Tongue (tissue), 2 donors: Measurements from ENCODE around the gene CXCL10. TPM values are rescaled to one million over a fixed set of nuclear protein-coding genes. Genes with fewer than 3 reads are reported as not detected.
A peak's percentile ranks its signal among the peaks of the same experiment; 100 is the strongest.
"Not testable (repeated sequence)": the region's sequence is repeated elsewhere in the genome, so short reads cannot be mapped to it uniquely, and the experiment has no call there.

Source experiments
- DNase-seq: peaks from one replicate; pipeline ENCODE4 v3.0.0-alpha.2; 2015
- total RNA-seq: library from RNA; depleted of rRNA; stranded (reverse); fragments of >200 nt; gene quantifications from one replicate; pipeline ENCODE4 v1.2.3, GENCODE V29; 2014

CXCL10 gene
- total RNA-seq: not detected

DNA sequence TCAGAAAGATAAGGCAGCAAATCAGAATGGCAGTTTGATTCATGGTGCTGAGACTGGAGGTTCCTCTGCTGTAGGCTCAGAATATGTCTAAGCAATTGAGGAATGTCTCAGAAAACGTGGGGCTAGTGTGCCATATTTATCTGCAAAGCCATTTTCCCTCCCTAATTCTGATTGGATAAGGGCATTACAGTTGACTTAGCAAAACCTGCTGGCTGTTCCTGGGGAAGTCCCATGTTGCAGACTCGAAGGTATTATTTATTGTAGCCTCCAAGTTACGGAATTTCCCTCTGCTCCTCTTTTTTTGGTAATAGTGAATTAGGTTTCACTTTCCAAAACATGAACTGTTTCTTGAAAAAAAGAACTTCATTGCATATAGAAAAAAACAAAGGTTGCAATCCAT, at the start of gene CXCL10:
TSS of gene CXCL10 (minus strand) at position 109 of the 400 bp plus-strand sequence. CDS start at position 43, 66 bp downstream.
- no peak for DNase-seq

DNA sequence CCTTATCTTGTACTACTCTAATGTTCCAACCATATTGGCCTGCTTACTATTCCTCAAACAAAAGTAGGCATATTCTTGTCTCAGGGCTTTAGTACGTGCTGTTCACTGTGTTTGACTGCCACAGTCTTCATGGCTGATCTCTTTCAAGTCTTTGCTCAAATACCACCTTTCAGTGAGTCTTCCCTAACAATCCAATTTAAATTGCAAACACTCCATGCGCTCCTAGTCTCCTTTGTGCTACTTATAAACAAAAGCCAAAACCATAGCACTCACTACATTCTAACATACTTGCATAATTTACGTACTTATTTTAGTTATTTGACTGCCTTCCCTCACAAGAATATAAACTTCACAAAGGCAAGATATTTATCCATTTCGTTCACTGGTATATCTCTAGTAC, 49.5 kb upstream of the CXCL10 start:
- no peak for DNase-seq

DNA sequence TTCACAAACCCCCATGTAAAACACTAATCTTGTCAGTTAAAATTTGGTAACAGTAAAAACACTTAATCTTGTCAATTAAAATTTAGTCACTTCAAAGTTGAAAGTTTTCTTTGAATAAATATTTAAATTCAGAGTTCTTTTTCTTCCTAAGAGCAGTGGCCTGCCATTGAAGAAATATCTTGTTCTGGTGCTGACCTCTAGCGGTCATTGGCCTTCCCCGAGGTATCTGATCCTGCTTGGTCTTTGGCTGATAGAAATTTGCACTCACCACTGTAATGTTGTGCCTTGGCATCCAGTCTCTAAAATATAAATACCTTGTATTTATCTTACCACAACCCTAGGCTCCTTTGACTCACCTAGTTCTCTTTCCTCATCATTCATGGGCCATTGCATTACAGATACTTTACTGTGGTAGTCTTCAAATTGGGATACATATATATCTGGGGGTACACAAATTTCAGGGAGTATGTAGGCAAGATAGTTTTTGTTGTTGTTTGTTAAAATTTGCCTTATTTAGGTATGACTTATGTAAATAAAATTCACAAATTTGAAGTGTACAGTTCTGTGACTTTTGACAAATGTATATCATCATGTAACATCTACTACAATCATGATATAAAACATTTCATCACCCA, 44.5 kb upstream of the CXCL10 start:
- peak; percentile 90 for DNase-seq

DNA sequence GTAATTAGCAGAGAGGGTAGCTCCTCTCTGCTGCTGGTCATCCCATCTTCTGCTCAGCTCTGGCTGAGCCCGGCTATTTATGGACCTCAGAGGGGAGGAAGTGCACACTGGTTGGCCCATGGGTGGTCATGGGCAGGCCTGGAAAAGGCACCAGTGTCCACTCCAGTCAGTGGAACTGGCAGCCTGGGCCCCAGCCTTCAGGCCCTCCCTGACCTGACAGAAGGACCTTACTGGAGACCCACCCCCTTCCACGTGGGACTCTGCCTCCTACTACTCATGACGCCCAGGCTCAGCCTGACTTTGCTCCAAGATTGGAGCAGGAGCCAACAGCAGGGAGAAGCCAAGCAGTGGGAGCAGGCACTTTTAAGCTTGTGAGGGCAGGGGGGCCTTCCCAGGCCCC, 43.2 kb upstream of the CXCL10 start:
- no peak for DNase-seq

DNA sequence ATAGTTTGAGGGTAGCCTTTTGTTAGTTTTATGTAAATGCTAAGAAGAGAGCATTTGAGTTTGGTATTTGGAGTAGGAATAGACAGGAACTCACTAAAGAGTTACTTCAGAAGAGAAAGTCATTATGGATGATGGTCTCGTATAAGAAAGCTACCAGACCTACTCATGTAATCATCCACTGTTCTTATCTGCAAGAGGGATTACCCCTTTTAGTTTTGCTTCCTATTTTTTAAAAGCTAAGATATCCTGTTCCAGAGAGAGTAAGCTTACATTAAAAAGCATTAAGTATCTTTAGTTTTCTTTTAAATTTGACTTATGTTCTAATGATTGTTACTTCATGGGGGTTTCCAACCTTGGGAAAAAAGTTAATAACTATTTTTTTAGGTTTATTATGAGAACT, 38.7 kb upstream of the CXCL10 start:
- DNase-seq: no peak

DNA sequence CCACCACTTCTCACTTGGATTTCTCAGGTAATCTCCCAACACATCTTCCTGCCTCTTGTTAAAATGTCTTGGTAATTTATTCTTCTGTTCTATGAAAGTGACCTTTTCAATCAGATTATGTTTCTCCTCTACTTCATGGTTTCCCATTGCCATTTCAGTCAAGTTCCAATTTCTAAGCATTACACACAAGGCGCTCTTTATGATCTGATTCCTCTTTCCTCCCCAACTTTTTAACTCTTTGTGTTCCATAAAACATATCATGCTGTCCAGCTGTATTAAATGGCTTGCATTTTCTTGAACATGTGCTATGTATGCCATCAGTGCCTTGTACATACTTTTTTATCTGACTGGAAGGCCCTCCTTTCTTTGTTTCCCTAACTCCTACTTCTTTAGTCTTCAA, 38.1 kb upstream of the CXCL10 start:
- no peak for DNase-seq

DNA sequence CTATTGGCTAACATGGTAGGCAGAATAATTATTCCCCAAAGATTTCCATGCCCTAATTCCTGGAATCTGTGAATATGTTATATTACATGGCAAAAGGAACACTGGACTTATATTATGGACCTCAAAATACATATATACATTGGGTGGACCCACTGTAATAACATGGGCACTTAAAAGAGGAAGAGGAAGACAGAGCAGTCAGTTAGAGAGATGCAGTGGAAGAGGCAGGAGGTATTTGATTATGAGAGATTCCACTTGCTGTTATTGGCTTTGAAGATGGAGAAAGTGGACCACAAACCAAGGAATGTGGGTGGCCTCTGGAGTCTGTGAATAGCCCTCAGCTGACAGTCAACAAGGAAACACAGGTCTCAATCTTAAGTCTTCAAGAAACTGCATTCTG, 37.2 kb upstream of the CXCL10 start:
- no peak for DNase-seq

DNA sequence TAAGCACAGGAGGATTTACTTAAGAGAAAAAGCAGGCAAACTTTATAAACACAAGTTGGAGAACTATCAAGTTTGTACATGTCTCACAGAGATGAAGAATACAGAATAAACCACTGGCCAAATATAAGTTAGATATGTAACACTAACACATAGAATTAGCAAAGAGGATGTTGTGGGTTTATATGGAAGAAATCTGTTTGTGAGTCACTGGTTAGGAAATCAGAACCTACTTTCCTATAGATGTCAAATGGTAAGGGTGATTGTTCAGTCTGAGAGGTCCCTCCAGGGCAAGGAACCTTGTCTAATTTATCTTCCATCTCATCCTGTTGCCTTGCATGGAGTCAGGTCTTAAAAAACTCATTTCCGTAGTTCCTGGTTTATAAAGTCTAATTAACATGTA, 36.5 kb upstream of the CXCL10 start:
- DNase-seq: no peak

DNA sequence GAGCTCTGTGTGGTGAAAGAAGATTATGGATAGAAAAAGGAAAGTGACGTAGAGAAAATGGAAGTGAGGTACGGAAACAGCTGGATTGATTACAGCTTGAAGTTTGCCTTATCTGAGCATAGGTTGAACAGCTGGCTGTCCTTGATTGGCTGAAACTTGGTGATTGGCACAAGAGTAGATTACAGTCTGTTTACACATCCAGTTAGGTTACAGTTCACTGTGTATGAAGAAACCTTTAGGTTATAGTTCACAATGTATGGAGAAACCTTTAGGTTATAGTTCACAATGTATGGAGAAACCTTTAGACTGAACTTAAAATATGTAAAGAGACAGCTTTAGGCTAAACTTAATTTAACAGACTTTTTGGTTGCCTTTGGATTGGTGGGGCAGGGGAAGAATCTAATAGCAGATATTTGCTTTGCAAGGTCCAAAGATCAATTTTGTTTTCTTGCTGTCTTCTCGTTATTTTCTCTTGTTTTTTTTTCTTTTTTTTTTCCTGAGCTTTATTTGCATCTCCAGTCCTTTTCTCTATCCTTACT, 35.7 kb upstream of the CXCL10 start:
- no peak for DNase-seq

DNA sequence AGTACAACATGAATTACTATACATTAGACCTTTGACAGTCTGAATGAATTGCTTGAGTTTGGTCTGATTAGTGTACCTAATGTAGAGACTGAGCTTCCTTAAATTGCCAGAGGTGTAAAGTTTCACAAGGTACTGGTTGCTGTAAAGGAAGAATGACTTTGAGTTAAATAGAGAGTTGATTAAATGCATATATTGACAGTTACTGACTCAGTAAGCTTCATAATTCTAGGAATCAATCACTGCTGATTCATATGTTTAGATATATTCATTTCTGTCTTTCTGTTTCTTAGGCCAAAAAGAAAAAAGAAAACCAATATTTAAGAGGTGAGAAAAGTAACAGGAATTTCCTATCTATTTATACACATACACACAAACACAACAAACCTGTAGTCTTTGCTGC, 35.0 kb upstream of the CXCL10 start:
- no peak for DNase-seq

DNA sequence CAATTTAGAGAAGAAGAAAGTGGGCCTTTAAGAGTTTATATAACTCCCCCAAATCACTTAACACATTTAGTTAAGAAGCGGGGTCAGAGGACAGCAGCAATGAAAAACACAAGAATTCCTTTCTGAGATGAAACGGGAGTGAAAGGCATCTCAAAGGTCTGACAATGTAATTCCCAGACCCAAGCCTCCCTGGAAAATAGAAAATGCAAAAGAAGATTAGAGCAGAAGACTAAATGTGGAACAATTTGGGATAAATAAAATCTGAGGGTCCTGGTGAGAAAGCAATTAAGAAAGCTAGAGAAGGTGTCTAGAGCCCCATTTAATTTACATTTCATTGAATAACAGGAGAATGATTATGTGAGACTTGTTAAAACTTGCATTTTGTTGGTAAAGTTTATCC, 32.1 kb upstream of the CXCL10 start:
- DNase-seq: no peak

DNA sequence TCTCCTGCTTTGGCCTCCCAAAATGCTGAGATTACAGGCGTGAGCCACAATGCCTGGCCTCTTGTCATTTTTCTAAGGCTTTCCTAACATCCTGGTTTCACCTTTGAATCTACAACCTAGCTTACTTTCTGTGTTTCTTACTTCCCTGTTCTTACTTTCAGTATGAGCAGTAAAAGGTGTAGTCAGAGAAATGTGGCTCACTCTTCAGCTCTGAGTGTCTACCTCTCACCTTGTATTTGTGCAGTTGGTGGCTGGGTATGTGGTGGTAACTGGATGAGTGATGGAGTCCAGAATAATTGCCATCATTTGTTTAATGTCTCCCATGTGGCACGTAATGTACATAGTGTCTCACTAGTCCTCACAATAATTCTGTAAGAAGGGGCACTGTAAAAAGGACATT, 31.7 kb upstream of the CXCL10 start:
- DNase-seq: no peak

DNA sequence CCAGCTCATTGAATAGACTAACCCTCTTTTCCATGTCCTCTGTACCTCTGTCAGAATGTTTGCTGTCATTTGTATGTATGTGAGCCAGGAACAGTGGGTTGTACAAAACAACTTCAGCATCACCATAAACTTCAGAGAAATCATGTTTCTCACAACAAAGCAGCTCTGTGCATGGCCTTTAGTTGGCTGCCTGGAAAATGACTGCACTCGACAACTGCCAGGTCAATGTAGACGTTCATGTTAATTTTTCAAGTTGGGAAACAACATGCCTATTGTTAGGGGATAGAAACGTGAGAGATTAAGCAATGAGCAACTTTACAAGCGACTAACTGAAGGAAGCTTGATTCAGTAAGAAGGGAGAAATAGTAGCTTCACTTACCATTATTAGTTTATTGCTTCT, 30.4 kb upstream of the CXCL10 start:
- peak; percentile 58 for DNase-seq

DNA sequence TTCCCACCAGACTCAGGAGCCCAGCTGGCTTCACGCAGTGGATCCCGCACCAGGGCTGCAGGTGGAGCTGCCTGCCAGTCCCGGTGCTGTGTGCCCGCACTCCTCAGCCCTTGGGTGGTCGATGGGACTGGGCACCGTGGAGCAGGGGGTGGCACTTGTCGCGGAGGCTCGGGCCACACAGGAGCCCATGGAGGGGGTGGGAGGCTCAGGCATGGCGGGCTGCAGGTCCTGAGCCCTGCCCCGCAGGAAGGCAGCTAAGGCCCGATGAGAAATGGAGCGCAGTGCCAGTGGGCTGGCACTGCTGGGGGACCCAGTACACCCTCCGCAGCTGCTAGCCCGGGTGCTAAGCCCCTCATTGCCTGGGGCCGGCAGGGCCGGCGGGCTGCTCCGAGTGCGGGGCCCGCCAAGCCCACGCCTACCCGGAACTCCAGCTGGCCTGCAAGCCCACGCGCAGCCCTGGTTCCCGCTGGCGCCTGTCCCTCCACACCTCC, 27.3 kb upstream of the CXCL10 start:
- DNase-seq: not testable (repeated sequence)

DNA sequence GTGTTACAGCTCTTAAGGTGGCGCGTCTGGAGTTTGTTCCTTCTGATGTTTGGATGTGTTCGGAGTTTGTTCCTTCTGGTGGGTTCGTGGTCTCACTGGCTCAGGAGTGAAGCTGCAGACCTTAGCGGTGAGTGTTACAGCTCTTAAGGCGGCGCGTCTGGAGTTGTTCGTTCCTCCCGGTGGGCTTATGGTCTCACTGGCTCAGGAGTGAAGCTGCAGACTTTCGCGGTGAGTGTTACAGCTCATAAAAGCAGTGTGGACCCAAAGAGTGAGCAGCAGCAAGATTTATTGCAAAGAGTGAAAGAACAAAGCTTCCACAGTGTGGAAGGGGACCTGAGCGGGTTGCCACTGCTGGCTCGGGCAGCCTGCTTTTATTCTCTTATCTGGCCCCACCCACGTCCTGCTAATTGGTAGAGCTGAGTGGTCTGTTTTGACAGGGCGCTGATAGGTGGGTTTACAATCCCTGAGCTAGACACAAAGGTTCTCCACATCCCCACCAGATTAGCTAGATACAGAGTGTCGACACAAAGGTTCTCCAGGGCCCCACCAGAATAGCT, 26.6 kb upstream of the CXCL10 start:
- not testable (repeated sequence) for DNase-seq

DNA sequence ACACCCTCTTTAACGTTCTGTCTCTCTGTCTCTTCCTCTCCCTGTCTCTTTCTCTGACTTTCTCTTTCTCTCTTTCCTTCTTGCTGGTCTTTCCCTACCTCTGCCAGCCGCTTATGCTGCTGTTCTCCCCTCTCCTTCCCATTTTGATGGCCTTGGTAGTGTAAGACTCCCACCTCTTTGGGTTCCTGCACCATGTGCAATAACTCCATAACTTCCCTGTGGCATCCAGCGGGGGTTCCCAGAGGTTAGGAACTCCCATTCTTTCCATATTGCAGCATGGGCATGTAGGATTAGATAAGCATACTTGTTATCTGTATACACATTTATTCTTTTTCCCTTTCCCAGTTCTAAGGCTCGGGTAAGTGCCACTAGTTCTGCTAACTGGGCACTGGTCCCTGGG, 21.4 kb upstream of the CXCL10 start:
- not testable (repeated sequence) for DNase-seq

DNA sequence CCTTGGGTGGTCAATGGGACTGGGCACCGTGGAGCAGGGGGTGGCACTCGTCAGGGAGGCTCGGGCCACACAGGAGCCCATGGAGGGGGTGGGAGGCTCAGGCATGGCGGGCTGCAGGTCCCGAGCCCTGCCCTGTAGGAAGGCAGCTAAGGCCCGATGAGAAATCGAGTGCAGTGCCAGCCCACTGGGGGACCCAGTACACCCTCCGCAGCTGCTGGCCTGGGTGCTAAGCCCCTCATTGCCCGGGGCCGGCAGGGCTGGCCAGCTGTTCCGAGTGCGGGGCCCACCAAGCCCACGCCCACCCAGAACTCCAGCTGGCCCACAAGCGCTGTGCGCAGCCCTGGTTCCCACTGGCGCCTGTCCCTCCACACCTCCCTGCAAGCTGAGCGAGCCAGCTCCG, 20.0 kb upstream of the CXCL10 start:
- not testable (repeated sequence) for DNase-seq

DNA sequence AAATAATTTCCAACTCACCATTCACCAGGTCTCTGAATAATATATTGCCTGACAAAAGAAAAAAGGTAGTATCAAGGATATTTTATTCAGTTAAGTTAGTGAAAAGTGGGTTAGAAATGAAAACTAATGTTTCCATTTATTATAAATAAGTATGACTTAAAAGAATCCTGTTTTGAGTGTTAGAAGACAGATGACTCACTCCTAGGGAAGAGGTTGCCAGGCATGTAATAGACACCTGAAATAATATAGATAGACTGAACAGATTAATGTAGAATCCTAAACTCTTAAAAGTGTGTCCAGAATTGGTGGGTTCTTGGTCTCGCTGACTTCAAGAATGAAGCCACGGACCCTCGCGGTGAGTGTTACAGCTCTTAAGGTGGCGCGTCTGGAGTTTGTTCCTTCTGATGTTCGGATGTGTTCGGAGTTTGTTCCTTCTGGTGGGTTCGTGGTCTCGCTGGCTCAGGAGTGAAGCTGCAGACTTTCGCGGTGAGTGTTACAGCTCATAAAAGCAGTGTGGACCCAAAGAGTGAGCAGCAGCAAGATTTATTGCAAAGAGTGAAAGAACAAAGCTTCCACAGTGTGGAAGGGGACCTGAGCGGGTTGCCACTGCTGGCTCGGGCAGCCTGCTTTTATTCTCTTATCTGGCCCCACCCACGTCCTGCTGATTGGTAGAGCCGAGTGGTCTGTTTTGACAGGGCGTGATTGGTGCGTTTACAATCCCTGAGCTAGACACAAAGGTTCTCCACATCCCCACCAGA, 19.1 kb upstream of the CXCL10 start:
- DNase-seq: not testable (repeated sequence)

DNA sequence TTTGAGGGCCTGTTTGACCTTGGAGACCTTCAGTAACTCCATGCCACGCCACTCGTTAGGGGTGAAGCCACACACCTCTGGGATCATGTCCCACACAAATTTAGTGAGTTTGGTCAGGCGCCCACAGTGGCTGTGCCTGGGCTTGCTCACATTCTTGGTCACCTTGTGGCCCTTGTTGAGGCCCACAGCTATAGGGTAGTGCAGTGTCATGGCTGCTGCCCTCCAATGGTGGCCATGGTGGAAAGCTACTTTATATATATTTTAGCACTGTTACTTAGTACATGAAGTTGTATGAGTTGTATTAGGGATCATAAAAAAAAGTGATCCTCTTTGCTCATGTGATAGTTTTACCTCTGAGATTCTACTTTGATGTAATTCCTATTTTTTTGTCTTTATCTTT, 13.6 kb upstream of the CXCL10 start:
- DNase-seq: no peak

DNA sequence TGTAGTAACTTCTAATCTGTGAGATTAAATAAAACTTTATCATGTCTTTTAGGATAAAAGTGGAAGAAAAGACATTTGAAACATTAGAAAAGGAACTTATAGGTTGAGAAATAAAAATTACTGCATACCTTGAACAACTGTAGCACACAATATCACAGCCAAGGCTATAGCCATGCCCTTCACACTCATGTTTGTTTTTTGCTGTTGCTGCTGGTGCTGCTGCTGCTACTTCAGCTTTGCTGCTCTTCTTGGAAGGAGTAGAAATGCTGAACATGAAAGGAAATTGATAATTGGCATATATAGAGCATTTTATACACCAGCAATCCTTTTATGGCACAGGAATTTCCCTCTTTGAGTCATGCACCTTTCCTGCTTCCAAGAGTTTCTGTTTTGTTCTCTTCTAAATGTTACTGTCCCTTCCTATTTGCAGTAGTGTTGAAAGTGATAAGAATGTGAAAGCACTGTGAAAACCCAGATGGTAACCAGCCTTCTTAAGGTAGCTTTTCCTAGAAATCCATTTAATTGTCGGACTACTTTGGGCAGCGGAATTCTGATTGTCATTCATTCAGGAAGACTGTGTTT, 12.6 kb upstream of the CXCL10 start, which contains the start of gene CXCL11:
TSS of gene CXCL11 (minus strand) at position 272 of the 582 bp plus-strand sequence. CDS start at position 189, 83 bp downstream.
- DNase-seq: no peak

DNA sequence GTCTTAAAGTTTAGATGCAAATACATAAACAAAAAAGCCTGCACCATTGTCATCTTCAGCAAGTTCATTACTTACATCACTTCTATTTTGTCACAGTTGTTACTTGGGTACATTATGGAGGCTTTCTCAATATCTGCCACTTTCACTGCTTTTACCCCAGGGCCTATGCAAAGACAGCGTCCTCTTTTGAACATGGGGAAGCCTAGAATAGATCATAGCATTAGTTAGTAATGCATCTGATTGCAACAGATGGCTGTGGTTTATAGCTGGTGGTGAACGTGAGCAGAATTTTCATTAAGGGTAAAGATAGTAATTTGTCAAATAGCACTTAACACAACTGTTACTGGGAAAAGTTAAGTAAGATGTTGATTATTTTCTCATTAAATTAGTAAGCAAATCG, 11.8 kb upstream of the CXCL10 start:
- DNase-seq: no peak

DNA sequence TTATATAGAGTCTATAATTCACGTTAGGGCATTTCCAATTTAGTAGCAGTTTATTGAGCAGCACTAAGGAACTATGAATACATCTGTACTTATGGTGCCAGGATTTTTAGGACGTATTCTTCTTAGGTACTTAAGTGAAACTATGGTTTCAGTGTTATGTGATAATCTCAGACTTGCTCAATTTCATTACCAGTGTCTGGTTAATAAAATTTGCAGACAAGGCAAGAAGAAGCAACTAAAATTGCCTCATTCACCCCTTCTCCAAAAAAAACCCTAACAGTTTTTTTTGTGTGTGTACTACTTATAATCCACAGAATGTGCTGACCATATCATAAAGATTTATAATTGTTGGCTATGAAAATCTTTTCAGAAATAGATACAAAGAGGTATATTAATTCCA, 6.0 kb upstream of the CXCL10 start:
- DNase-seq: no peak

DNA sequence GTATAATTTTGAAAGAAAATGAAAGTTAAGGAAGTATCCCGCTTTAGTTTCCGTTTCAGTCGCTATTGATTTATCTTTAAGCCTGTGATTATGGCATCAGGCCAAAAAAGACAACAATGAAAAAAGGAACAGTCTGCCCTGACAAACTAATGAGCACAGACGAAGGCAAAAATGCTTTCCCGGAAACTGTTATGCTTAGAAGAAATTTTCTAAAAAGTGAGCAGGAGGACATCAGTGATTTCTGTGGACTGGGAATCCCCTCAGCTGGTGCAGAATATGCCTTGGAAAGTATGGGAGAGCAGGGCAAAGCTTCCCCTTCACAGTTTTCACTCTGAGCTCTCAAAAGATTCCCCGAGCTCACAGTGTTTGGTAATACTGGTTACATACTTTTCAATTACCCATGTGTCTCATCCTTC, 5.1 kb upstream of the CXCL10 start:
- peak; percentile 18 for DNase-seq
